ENCODE data around the gene CADPS2.

The CADPS2 gene

DNA sequence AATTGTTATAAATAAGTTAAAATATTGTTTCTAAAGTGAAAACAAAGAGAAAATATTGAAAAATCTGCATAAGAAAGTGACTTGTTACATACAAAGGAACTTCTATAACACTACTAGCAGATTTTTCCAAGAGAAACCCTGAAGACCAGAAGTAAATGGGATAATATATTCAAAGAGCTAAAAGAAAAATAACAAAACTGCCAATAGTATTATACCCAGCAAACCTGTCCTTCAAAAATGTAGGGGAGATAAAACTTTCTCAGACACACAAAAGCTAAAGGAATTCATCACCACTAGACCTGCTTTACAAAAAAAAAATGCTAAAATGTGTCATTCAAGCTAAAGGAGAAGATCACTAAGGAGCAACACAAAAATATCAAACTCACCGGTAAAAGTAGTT lies 17.0 kb downstream of the CADPS2 start:
- H2AFZ ChIP-seq (ENCODE audit: low read length) = no peak overlapping the region
- no peak overlapping the region for H3K4ac ChIP-seq (ENCODE audit: low read length)
- DNase-seq (ENCODE audit: low spot score) = no peak
- H3K18ac ChIP-seq (ENCODE audit: low read length) = no peak overlapping the region
- H2BK120ac ChIP-seq (ENCODE audit: low read depth, low read length) = no peak overlapping the region
- no peaks in the 10 kb centered on the region for H3K36me3 ChIP-seq (replicated peaks in 1 of 2; ENCODE audit: control insufficient read depth in 2 of 2, insufficient read depth in 2 of 2, low read length in 2 of 2)
- H2BK12ac ChIP-seq (ENCODE audit: low read length) = no peak overlapping the region
- no peak overlapping the region for H2BK15ac ChIP-seq (ENCODE audit: low read length)
- no peak overlapping the region for H3K14ac ChIP-seq (ENCODE audit: low read length)
- no peak overlapping the region for H4K8ac ChIP-seq (ENCODE audit: low read depth, low read length)
- no peak overlapping the region for H4K91ac ChIP-seq (ENCODE audit: low read depth, low read length, poor library complexity)
- no peaks in the 10 kb centered on the region for H3K79me1 ChIP-seq (ENCODE audit: low read depth, low read length)
- WGBS, 2 donors (ENCODE audit: extremely low coverage in 2 of 2, insufficient read length in 2 of 2, insufficient replicate concordance in 1 of 2) = no CpG with 5 or more reads among the region's 1 CpG
- no peaks in the 10 kb centered on the region for H3K4me1 ChIP-seq (ENCODE audit: control insufficient read depth in 2 of 2, insufficient read depth in 1 of 2, low read depth in 1 of 2, low read length in 2 of 2)
- no peak overlapping the region for H2AK5ac ChIP-seq (ENCODE audit: low read depth, low read length)
- H3K27me3 ChIP-seq (ENCODE audit: control insufficient read depth in 3 of 3, insufficient read depth in 3 of 3, low read depth in 1 of 3, low read length in 3 of 3) = no peaks in the 10 kb centered on the region
- H3K9me3 ChIP-seq (replicated peaks in 1 of 2; ENCODE audit: control insufficient read depth in 2 of 2, insufficient read depth in 1 of 2, low read depth in 1 of 2, low read length in 2 of 2) = peaks cover 0 to 9% of the 10 kb centered on the region in 2 donors
- H3K9ac ChIP-seq (ENCODE audit: low read depth, low read length, poor library complexity) = no peak overlapping the region
- no peak overlapping the region for H3K23ac ChIP-seq (ENCODE audit: low read depth, low read length, poor library complexity)
- no peak overlapping the region for H3K4me3 ChIP-seq (ENCODE audit: low read length in 2 of 2)
- H2BK5ac ChIP-seq (ENCODE audit: low read length) = no peak overlapping the region
- H3K4me2 ChIP-seq (ENCODE audit: insufficient read depth, low read length, poor library complexity, severe bottlenecking) = no peak overlapping the region
- H3K27ac ChIP-seq (replicated peaks; ENCODE audit: low read length) = no peak overlapping the region

DNA sequence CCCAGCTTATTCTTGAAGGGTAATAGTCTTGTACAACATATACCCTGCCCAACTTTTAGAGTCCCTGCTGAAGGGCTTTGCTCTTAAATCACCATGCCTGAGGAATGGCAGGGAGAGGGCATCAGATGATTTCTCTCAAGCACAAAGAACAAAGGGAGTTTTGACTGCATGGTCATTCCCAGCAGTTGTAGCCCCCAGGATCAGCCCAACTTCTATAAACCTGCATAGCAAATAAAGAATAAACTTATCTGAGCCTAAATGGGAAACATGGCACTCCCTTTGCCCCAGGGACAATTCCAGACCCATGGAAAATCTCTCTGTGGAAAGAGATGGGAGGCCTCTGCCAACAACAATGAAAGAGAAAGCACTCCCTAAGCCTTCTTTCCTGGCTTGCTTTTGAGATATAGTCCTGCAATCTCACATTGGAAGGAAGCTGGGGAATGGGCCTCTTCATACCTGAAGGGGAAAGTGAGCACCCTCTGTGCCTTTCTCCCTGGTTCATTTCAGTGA lies 18.7 kb downstream of the CADPS2 start:
- Histone ChIP-seq H3K27me3 (ENCODE audit: control insufficient read depth in 3 of 3, insufficient read depth in 3 of 3, low read depth in 1 of 3, low read length in 3 of 3) (no peaks in the 10 kb centered on the region), H3K9me3 (replicated peaks in 1 of 2; ENCODE audit: control insufficient read depth in 2 of 2, insufficient read depth in 1 of 2, low read depth in 1 of 2, low read length in 2 of 2) (peaks cover 0 to 9% of the 10 kb centered on the region in 2 donors), H3K27ac (replicated peaks; ENCODE audit: low read length) (no peak overlapping the region)

DNA sequence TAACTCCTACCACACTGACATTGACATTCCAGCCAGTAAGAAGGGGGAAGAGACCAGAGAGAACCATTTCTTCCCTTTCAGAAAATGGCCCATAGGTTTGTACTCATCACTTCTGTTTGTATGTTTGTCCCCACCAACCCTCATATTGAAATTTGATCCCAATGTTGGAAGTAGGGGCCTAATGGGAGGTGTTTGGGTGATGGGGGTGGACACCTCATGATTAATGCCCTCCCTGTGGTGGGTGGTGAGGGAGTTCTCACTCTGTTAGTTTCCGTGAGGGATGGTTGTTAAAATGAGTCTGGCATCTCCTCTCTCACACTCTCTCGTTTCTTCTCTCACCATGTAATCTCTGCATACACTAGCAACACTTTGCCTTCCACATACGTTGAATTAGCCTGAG lies 21.4 kb downstream of the CADPS2 start:
- no peak overlapping the region for H3K4ac ChIP-seq (ENCODE audit: low read length)
- no peak overlapping the region for H3K18ac ChIP-seq (ENCODE audit: low read length)
- H3K9me3 ChIP-seq (replicated peaks in 1 of 2; ENCODE audit: control insufficient read depth in 2 of 2, insufficient read depth in 1 of 2, low read depth in 1 of 2, low read length in 2 of 2) = peaks cover 0 to 9% of the 10 kb centered on the region in 2 donors
- H2BK12ac ChIP-seq (ENCODE audit: low read length) = no peak overlapping the region
- no peak overlapping the region for H4K91ac ChIP-seq (ENCODE audit: low read depth, low read length, poor library complexity)
- H2BK15ac ChIP-seq (ENCODE audit: low read length) = no peak overlapping the region
- H3K9ac ChIP-seq (ENCODE audit: low read depth, low read length, poor library complexity) = no peak overlapping the region
- no peaks in the 10 kb centered on the region for H3K36me3 ChIP-seq (replicated peaks in 1 of 2; ENCODE audit: control insufficient read depth in 2 of 2, insufficient read depth in 2 of 2, low read length in 2 of 2)
- no peak overlapping the region for H4K8ac ChIP-seq (ENCODE audit: low read depth, low read length)
- H3K23ac ChIP-seq (ENCODE audit: low read depth, low read length, poor library complexity) = no peak overlapping the region
- no peak overlapping the region for H3K4me3 ChIP-seq (ENCODE audit: low read length in 2 of 2)
- no peaks in the 10 kb centered on the region for H3K27me3 ChIP-seq (ENCODE audit: control insufficient read depth in 3 of 3, insufficient read depth in 3 of 3, low read depth in 1 of 3, low read length in 3 of 3)
- WGBS, 2 donors (ENCODE audit: extremely low coverage in 2 of 2, insufficient read length in 2 of 2, insufficient replicate concordance in 1 of 2) = no CpG with 5 or more reads among the region's 3 CpGs
- no peak overlapping the region for H2AK5ac ChIP-seq (ENCODE audit: low read depth, low read length)
- H3K14ac ChIP-seq (ENCODE audit: low read length) = no peak overlapping the region
- H2AFZ ChIP-seq (ENCODE audit: low read length) = no peak overlapping the region
- no peak overlapping the region for H3K4me2 ChIP-seq (ENCODE audit: insufficient read depth, low read length, poor library complexity, severe bottlenecking)
- no peaks in the 10 kb centered on the region for H3K4me1 ChIP-seq (ENCODE audit: control insufficient read depth in 2 of 2, insufficient read depth in 1 of 2, low read depth in 1 of 2, low read length in 2 of 2)
- H2BK5ac ChIP-seq (ENCODE audit: low read length) = no peak overlapping the region
- no peaks in the 10 kb centered on the region for H3K79me1 ChIP-seq (ENCODE audit: low read depth, low read length)
- no peak overlapping the region for H2BK120ac ChIP-seq (ENCODE audit: low read depth, low read length)
- no peak overlapping the region for H3K27ac ChIP-seq (replicated peaks; ENCODE audit: low read length)
- DNase-seq (ENCODE audit: low spot score) = no peak

More for the DNA sequence above, 18.7 kb downstream of the CADPS2 start:
- no peak overlapping the region for H3K4me3 ChIP-seq (ENCODE audit: low read length in 2 of 2)
- no peak overlapping the region for H2BK120ac ChIP-seq (ENCODE audit: low read depth, low read length)
- H3K4ac ChIP-seq (ENCODE audit: low read length) = no peak overlapping the region
- no peak overlapping the region for H3K18ac ChIP-seq (ENCODE audit: low read length)
- no peaks in the 10 kb centered on the region for H3K4me1 ChIP-seq (ENCODE audit: control insufficient read depth in 2 of 2, insufficient read depth in 1 of 2, low read depth in 1 of 2, low read length in 2 of 2)
- H2BK15ac ChIP-seq (ENCODE audit: low read length) = no peak overlapping the region
- H2AFZ ChIP-seq (ENCODE audit: low read length) = no peak overlapping the region
- H3K23ac ChIP-seq (ENCODE audit: low read depth, low read length, poor library complexity) = no peak overlapping the region
- no peak overlapping the region for H3K14ac ChIP-seq (ENCODE audit: low read length)
- no peak overlapping the region for H2AK5ac ChIP-seq (ENCODE audit: low read depth, low read length)
- no peak overlapping the region for H3K4me2 ChIP-seq (ENCODE audit: insufficient read depth, low read length, poor library complexity, severe bottlenecking)
- no peak overlapping the region for H4K8ac ChIP-seq (ENCODE audit: low read depth, low read length)
- no peak overlapping the region for H3K9ac ChIP-seq (ENCODE audit: low read depth, low read length, poor library complexity)
- H2BK5ac ChIP-seq (ENCODE audit: low read length) = no peak overlapping the region
- H2BK12ac ChIP-seq (ENCODE audit: low read length) = no peak overlapping the region
- DNase-seq (ENCODE audit: low spot score) = no peak
- no peaks in the 10 kb centered on the region for H3K79me1 ChIP-seq (ENCODE audit: low read depth, low read length)
- H3K36me3 ChIP-seq (replicated peaks in 1 of 2; ENCODE audit: control insufficient read depth in 2 of 2, insufficient read depth in 2 of 2, low read length in 2 of 2) = no peaks in the 10 kb centered on the region
- H4K91ac ChIP-seq (ENCODE audit: low read depth, low read length, poor library complexity) = no peak overlapping the region

DNA sequence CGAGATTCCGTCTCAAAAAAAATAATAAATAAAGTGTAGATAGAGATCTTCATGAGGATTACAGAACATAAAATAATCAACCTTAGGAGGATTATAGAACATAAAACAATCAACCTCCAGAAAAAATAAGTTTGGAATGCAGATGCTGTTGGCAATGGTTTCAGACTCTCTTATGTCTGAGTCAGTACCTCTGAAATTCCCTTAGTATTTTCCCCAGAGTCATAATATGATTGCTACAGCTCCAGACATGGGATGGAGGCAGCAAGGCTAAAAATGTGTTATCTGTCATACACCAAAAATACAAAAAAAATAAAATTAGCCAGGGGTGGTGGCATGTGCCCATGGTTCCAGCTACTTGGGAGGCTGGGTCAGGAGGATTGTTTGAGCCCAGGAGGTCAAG lies 22.2 kb downstream of the CADPS2 start:
- DNase-seq (ENCODE audit: low spot score) = no peak
- Histone ChIP-seq H2BK5ac (ENCODE audit: low read length) (no peak overlapping the region), H3K4ac (ENCODE audit: low read length) (no peak overlapping the region), H2BK15ac (ENCODE audit: low read length) (no peak overlapping the region), H3K9me3 (replicated peaks in 1 of 2; ENCODE audit: control insufficient read depth in 2 of 2, insufficient read depth in 1 of 2, low read depth in 1 of 2, low read length in 2 of 2) (peaks cover 0 to 2% of the 10 kb centered on the region in 2 donors), H2AFZ (ENCODE audit: low read length) (no peak overlapping the region), H3K36me3 (replicated peaks in 1 of 2; ENCODE audit: control insufficient read depth in 2 of 2, insufficient read depth in 2 of 2, low read length in 2 of 2) (no peaks in the 10 kb centered on the region), H3K4me1 (ENCODE audit: control insufficient read depth in 2 of 2, insufficient read depth in 1 of 2, low read depth in 1 of 2, low read length in 2 of 2) (no peaks in the 10 kb centered on the region), H2BK120ac (ENCODE audit: low read depth, low read length) (no peak overlapping the region), H4K91ac (ENCODE audit: low read depth, low read length, poor library complexity) (no peak overlapping the region), H3K18ac (ENCODE audit: low read length) (no peak overlapping the region), H3K27me3 (ENCODE audit: control insufficient read depth in 3 of 3, insufficient read depth in 3 of 3, low read depth in 1 of 3, low read length in 3 of 3) (no peaks in the 10 kb centered on the region), H3K23ac (ENCODE audit: low read depth, low read length, poor library complexity) (no peak overlapping the region), H3K4me3 (ENCODE audit: low read length in 2 of 2) (no peak overlapping the region), H4K8ac (ENCODE audit: low read depth, low read length) (no peak overlapping the region), H3K9ac (ENCODE audit: low read depth, low read length, poor library complexity) (no peak overlapping the region), H3K4me2 (ENCODE audit: insufficient read depth, low read length, poor library complexity, severe bottlenecking) (no peak overlapping the region), H2BK12ac (ENCODE audit: low read length) (no peak overlapping the region), H2AK5ac (ENCODE audit: low read depth, low read length) (no peak overlapping the region), H3K79me1 (ENCODE audit: low read depth, low read length) (no peaks in the 10 kb centered on the region), H3K27ac (replicated peaks; ENCODE audit: low read length) (no peak overlapping the region), H3K14ac (ENCODE audit: low read length) (no peak overlapping the region)
- no CpG with 5 or more reads among the region's 2 CpGs for WGBS, 2 donors (ENCODE audit: extremely low coverage in 2 of 2, insufficient read length in 2 of 2, insufficient replicate concordance in 1 of 2)
